HL-60/S4 treated with retinoic acid at 250 ng/mL for 4 days and 3 days (cell line): Measurements from ENCODE around the gene TSC2.
"Not testable (repeated sequence)": the region's sequence is repeated elsewhere in the genome, so short reads cannot be mapped to it uniquely, and the experiment has no call there.

Source experiments
- in situ Hi-C: fragments of 300-500 bp; cut with MboI; formaldehyde crosslinking; loops from 2 replicates; pipeline ENCODE4 v1.7.0; 2022; ENCODE audit warnings: low sequenced_read_pairs

The TSC2 gene

GRCh38 chr16:2028620-2029220 lies 19.1 kb upstream of the TSC2 start:
- in situ Hi-C loops: no loop called here

- in situ Hi-C loops: no loop called here
Observed at GRCh38 chr16:2029350-2029749, 18.4 kb upstream of the TSC2 start.

- in situ Hi-C loops: no loop called here
Observed at GRCh38 chr16:2030036-2030435, 17.7 kb upstream of the TSC2 start.

GRCh38 chr16:2031081-2031577 lies 16.7 kb upstream of the TSC2 start:
- in situ Hi-C loops: no loop called here

GRCh38 chr16:2032285-2033056 lies 15.3 kb upstream of the TSC2 start:
- in situ Hi-C loops: no loop called here

- in situ Hi-C loops: no loop called here
Observed at GRCh38 chr16:2033057-2033908, 14.5 kb upstream of the TSC2 start.

- in situ Hi-C loops: not testable (repeated sequence)
Observed at GRCh38 chr16:2033909-2034695, 13.7 kb upstream of the TSC2 start.

- in situ Hi-C loops: no loop called here
Observed at GRCh38 chr16:2034696-2035430, 12.9 kb upstream of the TSC2 start.

GRCh38 chr16:2035431-2036199 lies 12.2 kb upstream of the TSC2 start:
- in situ Hi-C loops: no loop called here

GRCh38 chr16:2036200-2036966 lies 11.4 kb upstream of the TSC2 start:
- in situ Hi-C loops: no loop called here

- in situ Hi-C loops: no loop called here
Observed at GRCh38 chr16:2037115-2037514, 10.7 kb upstream of the TSC2 start.

- in situ Hi-C loops: no loop called here
Observed at GRCh38 chr16:2037647-2038381, 10.0 kb upstream of the TSC2 start.

- in situ Hi-C loops: no loop called here
Observed at GRCh38 chr16:2038382-2039231, 9.2 kb upstream of the TSC2 start.

- in situ Hi-C loops: no loop called here
Observed at GRCh38 chr16:2039274-2040031, 8.3 kb upstream of the TSC2 start.

- in situ Hi-C loops: no loop called here
Observed at GRCh38 chr16:2040041-2040786, 7.6 kb upstream of the TSC2 start.
